Activated CD8-positive, alpha-beta memory T cell treated with anti-CD3 and anti-CD28 coated beads, Interleukin-2, amount 50 U/mL, for 4 hours (primary cell): ENCODE measurements around the gene HS6ST2.

Experiments
- DNase-seq: peaks from one replicate; pipeline ENCODE4 v3.0.0-alpha.2; 2020

The HS6ST2 gene

GRCh38 chrX:132842460-132843238 lies 115.8 kb downstream of the HS6ST2 start:
- no peak for DNase-seq

GRCh38 chrX:132837967-132838366 lies 120.5 kb downstream of the HS6ST2 start:
- DNase-seq, result no peak

- DNase-seq, result no peak
Observed at GRCh38 chrX:132837126-132837525, 121.3 kb downstream of the HS6ST2 start.

- no peak for DNase-seq
Observed at GRCh38 chrX:132836471-132836870, 122.0 kb downstream of the HS6ST2 start.

- DNase-seq, result no peak
Observed at GRCh38 chrX:132834741-132835140, 123.7 kb downstream of the HS6ST2 start.

- DNase-seq, result no peak
Observed at GRCh38 chrX:132834109-132834508, 124.3 kb downstream of the HS6ST2 start.

- DNase-seq, result no peak
Observed at GRCh38 chrX:132833373-132833772, 125.1 kb downstream of the HS6ST2 start.

GRCh38 chrX:132831336-132831973 lies 127.0 kb downstream of the HS6ST2 start:
- no peak for DNase-seq

GRCh38 chrX:132822634-132823012 lies 135.8 kb downstream of the HS6ST2 start:
- no peak for DNase-seq

- no peak for DNase-seq
Observed at GRCh38 chrX:132821974-132822633, 136.3 kb downstream of the HS6ST2 start.

GRCh38 chrX:132820675-132821074 lies 137.8 kb downstream of the HS6ST2 start:
- no peak for DNase-seq

GRCh38 chrX:132819711-132820264 lies 138.6 kb downstream of the HS6ST2 start:
- DNase-seq, result no peak

- no peak for DNase-seq
Observed at GRCh38 chrX:132818638-132819037, 139.8 kb downstream of the HS6ST2 start.

GRCh38 chrX:132815643-132816042 lies 142.8 kb downstream of the HS6ST2 start:
- DNase-seq, result no peak

GRCh38 chrX:132810964-132811712 lies 147.3 kb downstream of the HS6ST2 start:
- DNase-seq, result no peak

- DNase-seq, result no peak
Observed at GRCh38 chrX:132810488-132810887, 147.9 kb downstream of the HS6ST2 start.

- no peak for DNase-seq
Observed at GRCh38 chrX:132809581-132809980, 148.8 kb downstream of the HS6ST2 start.

GRCh38 chrX:132807411-132808030 lies 150.9 kb downstream of the HS6ST2 start:
- no peak for DNase-seq

- DNase-seq, result no peak
Observed at GRCh38 chrX:132802033-132802432, 156.4 kb downstream of the HS6ST2 start.

- no peak for DNase-seq
Observed at GRCh38 chrX:132795181-132795580, 163.2 kb downstream of the HS6ST2 start.

GRCh38 chrX:132791714-132792113 lies 166.7 kb downstream of the HS6ST2 start:
- DNase-seq, result no peak

GRCh38 chrX:132790329-132790728 lies 168.1 kb downstream of the HS6ST2 start:
- DNase-seq, result no peak

GRCh38 chrX:132786217-132786616 lies 172.2 kb downstream of the HS6ST2 start:
- DNase-seq, result no peak
